Right hindlimb (tissue), 1 donor: ENCODE results near the gene SMPDL3B.
"Not testable (repeated sequence)": the region's sequence is repeated elsewhere in the genome, so short reads cannot be mapped to it uniquely, and the experiment has no call there.

Experiments
- DNase-seq: peaks from one replicate; pipeline ENCODE4 v3.0.0-alpha.2; 2018

SMPDL3B gene

GRCh38 chr1:27973771-27974416 is 39.1 kb downstream of the SMPDL3B start:
- peak; percentile 30 for DNase-seq

GRCh38 chr1:27974417-27974781 is 39.6 kb downstream of the SMPDL3B start:
- DNase-seq: no peak

DNA sequence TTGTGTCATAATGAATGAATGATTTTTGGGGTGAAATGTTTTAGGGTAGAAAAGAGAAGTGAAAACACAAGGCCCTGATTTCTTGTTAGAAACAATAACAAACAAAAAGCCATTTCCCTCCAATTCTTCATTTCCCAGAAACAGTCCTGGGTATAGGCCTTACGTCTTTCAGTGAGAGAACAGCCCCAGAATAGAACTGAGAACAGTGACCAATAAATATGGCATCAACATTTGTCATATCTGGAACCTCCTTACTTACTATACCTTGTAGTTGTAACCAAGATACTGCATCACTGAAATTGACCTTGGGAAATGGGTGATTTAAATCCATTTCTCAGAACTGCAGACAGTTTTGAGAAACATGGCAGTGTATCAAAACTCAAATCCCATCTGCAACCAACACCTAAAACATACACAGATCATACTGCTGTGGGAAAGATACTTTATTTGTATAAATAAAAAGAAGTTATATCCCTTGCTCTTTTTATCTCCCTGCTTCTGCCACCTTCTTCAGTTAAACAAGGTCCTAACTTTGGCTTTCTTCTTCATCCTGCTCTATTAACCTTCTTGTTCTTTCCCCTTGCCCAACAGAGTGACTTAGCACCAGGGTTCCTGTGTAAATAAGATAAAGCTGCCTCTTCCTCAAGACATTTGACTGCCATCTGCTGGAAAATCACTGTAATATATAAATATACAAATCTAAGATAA is 44.5 kb downstream of the SMPDL3B start:
- no peak for DNase-seq

- DNase-seq: no peak
Observed at GRCh38 chr1:27979859-27980201, 45.0 kb downstream of the SMPDL3B start.

- no peak for DNase-seq
Observed at GRCh38 chr1:27980216-27980845, 45.5 kb downstream of the SMPDL3B start.

- peak; percentile 44 for DNase-seq
Observed at GRCh38 chr1:27981145-27981544, 46.3 kb downstream of the SMPDL3B start.

DNA sequence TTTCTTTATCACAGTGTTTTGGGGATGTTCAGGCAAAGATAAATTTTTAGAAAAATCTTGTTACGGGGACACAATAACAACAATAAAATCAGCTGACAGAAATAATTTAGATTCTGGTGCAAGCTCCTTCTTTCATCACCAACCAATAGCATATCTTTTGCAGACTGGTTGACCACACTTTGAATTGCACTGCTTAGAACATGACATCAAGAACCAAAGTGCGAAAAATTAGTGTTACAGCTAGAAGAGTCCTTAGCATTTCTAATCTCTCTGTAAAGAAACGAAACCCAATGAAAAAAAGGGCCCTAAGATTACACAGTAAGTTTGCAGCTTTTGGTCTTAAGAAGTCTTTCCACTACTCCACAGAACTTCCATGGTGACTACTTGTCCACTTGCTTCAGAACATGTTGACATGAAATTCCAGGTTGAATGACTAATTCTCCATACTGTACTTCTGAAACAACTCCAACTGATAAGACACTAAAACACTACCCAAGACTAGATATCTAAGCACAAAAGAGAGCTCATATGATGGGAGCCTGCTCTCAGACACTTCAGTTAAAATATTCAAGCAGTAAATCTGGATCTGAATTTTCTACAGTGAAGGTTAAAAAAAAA is 56.2 kb downstream of the SMPDL3B start:
- DNase-seq: no peak

GRCh38 chr1:27992276-27992675 is 57.5 kb downstream of the SMPDL3B start:
- no peak for DNase-seq

GRCh38 chr1:27993241-27993640 is 58.4 kb downstream of the SMPDL3B start:
- no peak for DNase-seq

DNA sequence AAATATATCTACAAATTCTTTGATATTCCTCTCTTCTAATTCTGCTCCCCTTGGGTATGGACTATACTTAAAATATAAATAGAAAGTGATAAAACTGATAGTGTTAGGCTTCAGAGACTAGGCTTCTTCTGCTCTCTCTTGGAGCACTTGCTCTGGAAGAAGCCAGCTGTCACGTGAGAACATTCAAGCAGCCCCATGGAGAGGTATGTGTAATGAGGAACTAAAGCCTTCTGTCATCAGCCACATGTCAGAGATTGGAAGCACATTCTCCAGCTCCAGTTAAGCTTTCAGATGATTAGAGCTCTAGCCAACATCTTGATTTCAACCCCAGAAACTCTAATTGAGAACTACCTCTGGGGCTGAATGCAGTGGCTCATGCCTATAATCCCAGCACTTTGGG is 59.3 kb downstream of the SMPDL3B start:
- DNase-seq: no peak

- not testable (repeated sequence) for DNase-seq
Observed at GRCh38 chr1:27994526-27994925, 59.7 kb downstream of the SMPDL3B start.

GRCh38 chr1:27999055-27999454 is 64.3 kb downstream of the SMPDL3B start:
- no peak for DNase-seq

DNA sequence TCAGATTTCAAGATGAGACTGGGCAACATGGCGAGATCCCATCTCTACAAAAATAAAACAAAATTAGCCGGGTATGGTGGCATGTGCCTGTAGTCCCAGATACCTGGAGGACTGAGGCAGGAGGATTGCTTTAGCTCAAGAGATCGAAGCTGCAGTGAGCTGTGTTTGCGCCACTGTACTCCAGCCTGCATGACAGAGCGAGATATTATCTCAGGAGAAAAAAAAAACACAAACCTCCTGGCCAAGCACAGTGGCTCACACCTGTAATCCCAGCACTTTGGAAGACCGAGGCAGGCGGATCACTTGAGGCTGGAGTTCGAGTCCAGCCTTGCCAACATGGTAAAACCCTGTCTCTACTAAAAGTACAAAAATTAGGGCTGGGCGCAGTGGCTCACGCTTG is 67.8 kb downstream of the SMPDL3B start:
- DNase-seq: no peak

GRCh38 chr1:28003117-28003516 is 68.3 kb downstream of the SMPDL3B start:
- not testable (repeated sequence) for DNase-seq
